ENCODE measurements around the gene LARGE1. TPM values are rescaled to one million over a fixed set of nuclear protein-coding genes. Genes with fewer than 3 reads are reported as not detected.

The LARGE1 gene
- polyA plus RNA-seq, 1 donor = 17.8 TPM

DNA sequence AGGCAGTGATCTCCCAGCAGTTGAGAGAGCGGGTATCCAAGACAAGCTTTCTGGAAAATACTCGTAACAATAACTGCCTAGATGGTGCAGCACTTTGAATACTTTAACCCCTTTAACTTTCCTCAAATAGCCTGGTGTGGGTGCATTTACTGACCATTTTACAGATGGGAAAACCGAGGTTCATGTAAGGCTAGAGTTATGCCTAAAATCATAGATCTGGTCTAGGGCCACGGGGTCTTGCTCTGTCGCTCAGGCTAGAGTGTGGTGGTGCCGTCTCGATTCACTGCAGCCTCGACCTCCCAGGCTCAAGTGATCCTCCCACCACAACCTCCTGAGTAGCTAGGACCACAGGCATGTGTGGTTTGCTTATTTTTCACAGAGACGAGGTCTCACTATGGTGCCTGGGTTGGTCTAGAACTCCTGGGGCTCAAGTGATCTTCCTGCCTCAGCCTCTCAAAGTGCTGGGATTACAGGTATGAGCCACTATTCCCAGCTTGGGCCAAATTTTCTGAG lies 592.9 kb downstream of the LARGE1 start:
- Histone ChIP-seq H3K4me1 (ENCODE audit: control insufficient read depth, insufficient read depth, low read length) (no peaks in the 10 kb centered on the region), H3K27me3 (ENCODE audit: control insufficient read depth, insufficient read depth, low read length) (no peaks in the 10 kb centered on the region), H3K9me3 (ENCODE audit: control insufficient read depth, low read depth, low read length) (no peaks in the 10 kb centered on the region), H3K4me3 (ENCODE audit: low read length) (no peak overlapping the region), H3K27ac (ENCODE audit: low read length) (no peak overlapping the region), H3K36me3 (ENCODE audit: control insufficient read depth, insufficient read depth, low read length) (peaks cover 3% of the 10 kb centered on the region)
- WGBS (ENCODE audit: insufficient coverage, low lambda C conversion rate) = no CpG with 5 or more reads among the region's 9 CpGs
- no peak for DNase-seq

GRCh38 chr22:33326540-33327295 lies 593.6 kb downstream of the LARGE1 start:
- no peak for DNase-seq
- Histone ChIP-seq H3K4me1 (ENCODE audit: control insufficient read depth, insufficient read depth, low read length) (no peaks in the 10 kb centered on the region), H3K9me3 (ENCODE audit: control insufficient read depth, low read depth, low read length) (no peaks in the 10 kb centered on the region), H3K27ac (ENCODE audit: low read length) (no peak overlapping the region), H3K27me3 (ENCODE audit: control insufficient read depth, insufficient read depth, low read length) (no peaks in the 10 kb centered on the region), H3K4me3 (ENCODE audit: low read length) (no peak overlapping the region), H3K36me3 (ENCODE audit: control insufficient read depth, insufficient read depth, low read length) (peaks cover 3% of the 10 kb centered on the region)
- 100% methylated on average over 1 of the region's 10 CpGs for WGBS (ENCODE audit: insufficient coverage, low lambda C conversion rate)

DNA sequence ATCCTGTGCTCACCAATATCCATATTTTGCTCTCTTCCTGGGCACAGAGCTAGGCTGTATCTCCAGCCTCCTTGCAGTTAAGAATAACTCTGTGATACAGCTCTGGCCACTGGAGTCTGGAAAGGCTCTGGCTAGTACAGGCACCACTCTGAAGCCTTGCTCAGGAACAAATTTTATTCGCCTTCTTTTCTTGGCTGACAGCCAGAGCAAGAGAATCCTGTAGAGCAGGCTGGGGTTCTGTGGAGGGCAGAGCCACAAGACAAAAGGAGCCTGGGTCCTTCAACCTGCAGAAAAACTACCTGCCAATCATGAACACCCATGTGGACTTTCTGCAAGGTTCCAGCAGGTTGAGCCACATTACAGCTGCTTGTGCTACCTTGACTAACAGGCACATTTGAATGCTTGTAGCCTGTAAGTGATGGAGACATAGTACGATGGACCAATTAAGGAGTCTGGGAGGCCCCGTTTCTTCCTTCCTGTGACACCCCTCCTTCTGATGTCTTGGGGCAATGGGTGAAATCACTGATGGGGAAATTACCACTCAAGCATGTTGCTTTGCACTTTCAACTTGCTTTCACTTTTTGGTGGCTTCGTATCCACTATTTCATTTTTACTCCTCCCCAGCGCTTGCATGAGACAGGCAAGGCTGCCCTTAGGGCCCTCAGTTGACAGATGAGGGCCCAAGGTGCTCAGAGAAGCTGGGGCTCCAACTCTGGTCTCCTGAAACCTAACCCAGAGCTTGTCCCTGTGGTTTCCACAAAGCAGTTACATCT lies 594.9 kb downstream of the LARGE1 start:
- WGBS (ENCODE audit: insufficient coverage, low lambda C conversion rate) = 100% methylated on average over 1 of the region's 5 CpGs
- Histone ChIP-seq H3K27ac (ENCODE audit: low read length) (no peak overlapping the region), H3K4me3 (ENCODE audit: low read length) (no peak overlapping the region), H3K9me3 (ENCODE audit: control insufficient read depth, low read depth, low read length) (no peaks in the 10 kb centered on the region), H3K27me3 (ENCODE audit: control insufficient read depth, insufficient read depth, low read length) (no peaks in the 10 kb centered on the region), H3K36me3 (ENCODE audit: control insufficient read depth, insufficient read depth, low read length) (peaks cover 3% of the 10 kb centered on the region), H3K4me1 (ENCODE audit: control insufficient read depth, insufficient read depth, low read length) (no peaks in the 10 kb centered on the region)
- no peak for DNase-seq

DNA sequence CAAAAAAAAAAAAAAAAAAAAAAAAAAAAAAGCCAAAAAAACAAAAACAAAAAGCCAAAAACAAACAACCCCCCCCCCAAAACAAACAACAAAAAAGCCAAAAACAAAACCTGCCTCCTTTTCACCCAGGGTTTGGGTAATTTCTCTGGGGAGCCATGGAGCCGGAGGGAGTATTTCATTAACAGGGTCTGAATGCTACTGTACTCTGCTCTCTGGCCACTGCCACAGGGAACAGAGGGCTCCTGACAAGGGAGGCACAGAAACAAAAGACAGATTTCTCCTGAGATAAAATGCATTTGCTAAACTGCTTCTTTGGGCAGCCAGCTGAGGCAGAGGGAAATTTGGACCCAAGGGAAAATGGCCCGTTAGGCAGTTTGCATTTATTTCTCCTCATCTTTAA lies 596.0 kb downstream of the LARGE1 start:
- no peaks in the 10 kb centered on the region for H3K27me3 ChIP-seq (ENCODE audit: control insufficient read depth, insufficient read depth, low read length)
- H3K4me3 ChIP-seq (ENCODE audit: low read length) = no peak overlapping the region
- H3K27ac ChIP-seq (ENCODE audit: low read length) = no peak overlapping the region
- H3K9me3 ChIP-seq (ENCODE audit: control insufficient read depth, low read depth, low read length) = no peaks in the 10 kb centered on the region
- WGBS (ENCODE audit: insufficient coverage, low lambda C conversion rate) = 100% methylated on average over 1 of the region's 2 CpGs
- no peak for DNase-seq
- no peaks in the 10 kb centered on the region for H3K4me1 ChIP-seq (ENCODE audit: control insufficient read depth, insufficient read depth, low read length)
- H3K36me3 ChIP-seq (ENCODE audit: control insufficient read depth, insufficient read depth, low read length) = peaks cover 3% of the 10 kb centered on the region

DNA sequence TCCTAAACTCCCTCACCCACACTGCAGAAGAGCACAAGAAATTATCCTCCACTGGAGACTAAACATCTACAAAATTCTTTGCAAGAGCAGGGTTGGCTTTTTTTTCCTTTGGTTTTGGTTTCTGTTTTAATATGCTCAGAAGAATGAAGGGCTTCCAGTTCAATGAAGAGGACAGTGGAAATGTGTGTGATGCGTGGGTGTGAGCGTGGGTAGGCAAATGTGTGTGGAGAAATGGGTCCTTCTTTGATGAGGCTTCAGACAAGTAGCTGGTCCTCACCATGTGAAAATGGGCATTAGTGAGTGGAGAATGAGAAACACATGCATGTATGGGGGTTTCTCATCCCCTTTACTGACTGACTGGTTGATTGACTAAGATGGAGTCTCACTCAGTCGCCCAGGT lies 598.8 kb downstream of the LARGE1 start:
- Histone ChIP-seq H3K27me3 (ENCODE audit: control insufficient read depth, insufficient read depth, low read length) (no peaks in the 10 kb centered on the region), H3K4me3 (ENCODE audit: low read length) (no peak overlapping the region), H3K36me3 (ENCODE audit: control insufficient read depth, insufficient read depth, low read length) (no peaks in the 10 kb centered on the region), H3K4me1 (ENCODE audit: control insufficient read depth, insufficient read depth, low read length) (no peaks in the 10 kb centered on the region), H3K27ac (ENCODE audit: low read length) (no peak overlapping the region), H3K9me3 (ENCODE audit: control insufficient read depth, low read depth, low read length) (no peaks in the 10 kb centered on the region)
- 100% methylated on average over 2 of the region's 3 CpGs for WGBS (ENCODE audit: insufficient coverage, low lambda C conversion rate)
- DNase-seq = no peak

GRCh38 chr22:33315954-33316353 lies 604.3 kb downstream of the LARGE1 start:
- Histone ChIP-seq H3K36me3 (ENCODE audit: control insufficient read depth, insufficient read depth, low read length) (peaks cover 13% of the 10 kb centered on the region), H3K4me1 (ENCODE audit: control insufficient read depth, insufficient read depth, low read length) (no peaks in the 10 kb centered on the region), H3K27me3 (ENCODE audit: control insufficient read depth, insufficient read depth, low read length) (no peaks in the 10 kb centered on the region), H3K4me3 (ENCODE audit: low read length) (no peak overlapping the region), H3K27ac (ENCODE audit: low read length) (no peak overlapping the region), H3K9me3 (ENCODE audit: control insufficient read depth, low read depth, low read length) (no peaks in the 10 kb centered on the region)
- WGBS (ENCODE audit: insufficient coverage, low lambda C conversion rate) = no CpG with 5 or more reads among the region's 15 CpGs
- DNase-seq = no peak

- Histone ChIP-seq H3K27me3 (ENCODE audit: control insufficient read depth, insufficient read depth, low read length) (no peaks in the 10 kb centered on the region), H3K4me3 (ENCODE audit: low read length) (no peak overlapping the region), H3K27ac (ENCODE audit: low read length) (no peak overlapping the region), H3K9me3 (ENCODE audit: control insufficient read depth, low read depth, low read length) (no peaks in the 10 kb centered on the region), H3K4me1 (ENCODE audit: control insufficient read depth, insufficient read depth, low read length) (no peaks in the 10 kb centered on the region), H3K36me3 (ENCODE audit: control insufficient read depth, insufficient read depth, low read length) (peaks cover 15% of the 10 kb centered on the region)
- WGBS (ENCODE audit: insufficient coverage, low lambda C conversion rate) = no CpG with 5 or more reads among the region's 11 CpGs
- no peak for DNase-seq
Observed at GRCh38 chr22:33315117-33315516, 605.2 kb downstream of the LARGE1 start.

- DNase-seq = no peak
- H3K4me3 ChIP-seq (ENCODE audit: low read length) = no peak overlapping the region
- H3K27me3 ChIP-seq (ENCODE audit: control insufficient read depth, insufficient read depth, low read length) = no peaks in the 10 kb centered on the region
- peaks cover 16% of the 10 kb centered on the region for H3K36me3 ChIP-seq (ENCODE audit: control insufficient read depth, insufficient read depth, low read length)
- no peak overlapping the region for H3K27ac ChIP-seq (ENCODE audit: low read length)
- H3K9me3 ChIP-seq (ENCODE audit: control insufficient read depth, low read depth, low read length) = no peaks in the 10 kb centered on the region
- no peaks in the 10 kb centered on the region for H3K4me1 ChIP-seq (ENCODE audit: control insufficient read depth, insufficient read depth, low read length)
- WGBS (ENCODE audit: insufficient coverage, low lambda C conversion rate) = no CpG with 5 or more reads among the region's 5 CpGs
Observed at GRCh38 chr22:33314316-33314715, 606.0 kb downstream of the LARGE1 start.

DNA sequence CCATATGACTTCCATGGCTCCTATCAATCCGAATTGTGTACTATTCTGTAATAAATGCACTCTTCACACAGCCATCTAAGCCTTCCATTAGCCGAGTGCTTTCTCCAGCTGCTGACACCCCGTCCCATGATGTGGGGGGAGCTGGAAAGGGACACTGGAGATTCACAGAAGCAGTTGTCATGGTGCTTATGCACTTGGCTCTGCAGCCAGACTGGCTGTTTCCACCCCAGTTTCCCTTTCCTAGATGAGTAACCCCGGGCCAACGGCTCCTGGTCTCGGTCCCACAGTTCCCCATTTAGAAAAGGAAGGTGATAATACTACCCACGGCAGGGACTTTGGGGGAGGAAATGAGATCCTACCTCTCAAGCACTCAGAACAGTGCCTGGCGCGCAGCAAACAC lies 617.2 kb downstream of the LARGE1 start:
- Histone ChIP-seq H3K36me3 (ENCODE audit: control insufficient read depth, insufficient read depth, low read length) (peaks cover 4% of the 10 kb centered on the region), H3K4me3 (ENCODE audit: low read length) (no peak overlapping the region), H3K27me3 (ENCODE audit: control insufficient read depth, insufficient read depth, low read length) (no peaks in the 10 kb centered on the region), H3K9me3 (ENCODE audit: control insufficient read depth, low read depth, low read length) (no peaks in the 10 kb centered on the region), H3K27ac (ENCODE audit: low read length) (no peak overlapping the region), H3K4me1 (ENCODE audit: control insufficient read depth, insufficient read depth, low read length) (peaks cover 4% of the 10 kb centered on the region)
- WGBS (ENCODE audit: insufficient coverage, low lambda C conversion rate) = 100% methylated on average over 1 of the region's 9 CpGs
- DNase-seq = no peak

- 90% methylated on average over 2 of the region's 11 CpGs for WGBS (ENCODE audit: insufficient coverage, low lambda C conversion rate)
- peak overlapping the region; percentile 16 for H3K4me3 ChIP-seq (ENCODE audit: low read length)
- H3K4me1 ChIP-seq (ENCODE audit: control insufficient read depth, insufficient read depth, low read length) = peaks cover 4% of the 10 kb centered on the region
- no peak overlapping the region for H3K27ac ChIP-seq (ENCODE audit: low read length)
- no peaks in the 10 kb centered on the region for H3K27me3 ChIP-seq (ENCODE audit: control insufficient read depth, insufficient read depth, low read length)
- no peaks in the 10 kb centered on the region for H3K9me3 ChIP-seq (ENCODE audit: control insufficient read depth, low read depth, low read length)
- DNase-seq = no peak
- H3K36me3 ChIP-seq (ENCODE audit: control insufficient read depth, insufficient read depth, low read length) = peaks cover 4% of the 10 kb centered on the region
Observed at GRCh38 chr22:33302549-33302948, 617.7 kb downstream of the LARGE1 start.
